WTC11 (cell line): ENCODE data around the gene HCRTR1. TPM values are rescaled to one million over a fixed set of nuclear protein-coding genes. Genes with fewer than 3 reads are reported as not detected.

ENCODE experiments used
- ATAC-seq: fragments of 200-7000 bp; cut with Tn5 transposase; 2 replicates; pipeline ENCODE4 v1.10.0; 2021; ENCODE audit warnings: mild to moderate bottlenecking, moderate library complexity
- CTCF ChIA-PET: fragments of 300-600 bp; sonication (Branson Sonifier 250); formaldehyde crosslinking; loops from one replicate; lab custom pipeline; 2021; ENCODE audit warnings: antibody characterized with exemption; lab: Charles Lee
- POLR2A ChIA-PET: fragments of 350-600 bp; sonication (Branson Sonifier 250); formaldehyde crosslinking; loops from one replicate; lab custom pipeline; 2021; ENCODE audit warnings: antibody characterized with exemption; lab: Charles Lee
- DNase-seq: peaks from one replicate; pipeline ENCODE4 v3.0.0; 2021; ENCODE audit warnings: low spot score
- H3K27ac Mint-ChIP-seq: 2 replicates; pipeline ENCODE4 v1.8.0; 2021; ENCODE audit warnings: mixed read lengths
- H3K27me3 Mint-ChIP-seq: 2 replicates; pipeline ENCODE4 v1.8.0; 2021; ENCODE audit warnings: low read depth, mild to moderate bottlenecking, moderate library complexity, mixed read lengths
- H3K36me3 Mint-ChIP-seq: 2 replicates; pipeline ENCODE4 v1.8.0; 2021; ENCODE audit warnings: mixed read lengths
- H3K4me1 Mint-ChIP-seq: 2 replicates; pipeline ENCODE4 v1.8.0; 2022; ENCODE audit warnings: mixed read lengths
- H3K4me3 Mint-ChIP-seq: 2 replicates; pipeline ENCODE4 v1.8.0; 2021; ENCODE audit warnings: mild to moderate bottlenecking, moderate library complexity, mixed read lengths
- H3K9me3 Mint-ChIP-seq: 2 replicates; pipeline ENCODE4 v1.8.0; 2021; ENCODE audit warnings: mixed read lengths
- ATF1 ChIP-seq: sonication (generic); formaldehyde crosslinking; IDR thresholded peaks from 2 replicates; pipeline ENCODE4 v1.8.1; 2023; ENCODE audit warnings: mild to moderate bottlenecking, moderate library complexity, missing genetic modification reagents
- ATF6 ChIP-seq: sonication (generic); formaldehyde crosslinking; IDR thresholded peaks from 2 replicates; pipeline ENCODE4 v1.8.1; 2023; ENCODE audit warnings: mild to moderate bottlenecking, missing genetic modification reagents
- E2F5 ChIP-seq: sonication (generic); formaldehyde crosslinking; IDR thresholded peaks from 2 replicates; pipeline ENCODE4 v1.8.1; 2022; ENCODE audit warnings: mild to moderate bottlenecking, moderate library complexity, missing genetic modification reagents
- EMX1 ChIP-seq: fragments of 250-450 bp; sonication (Bioruptor Pico); IDR thresholded peaks from 2 replicates; pipeline ENCODE4 v1.8.0; 2021; ENCODE audit warnings: mild to moderate bottlenecking
- ETV6 ChIP-seq: sonication (generic); formaldehyde crosslinking; IDR thresholded peaks from 2 replicates; pipeline ENCODE4 v1.8.1; 2022; ENCODE audit warnings: mild to moderate bottlenecking, missing genetic modification reagents
- HMGXB4 ChIP-seq: sonication (generic); formaldehyde crosslinking; IDR thresholded peaks from 2 replicates; pipeline ENCODE4 v1.8.1; 2023; ENCODE audit warnings: mild to moderate bottlenecking, moderate library complexity, missing genetic modification reagents
- PREB ChIP-seq: sonication (generic); formaldehyde crosslinking; IDR thresholded peaks from 2 replicates; pipeline ENCODE4 v1.8.1; 2022; ENCODE audit warnings: mild to moderate bottlenecking, missing genetic modification reagents, moderate library complexity, borderline replicate concordance
- RORB ChIP-seq: fragments of 250-450 bp; sonication (Bioruptor Pico); IDR thresholded peaks from 2 replicates; pipeline ENCODE4 v1.9.0; 2021; ENCODE audit warnings: mild to moderate bottlenecking
- ZNF263 ChIP-seq: sonication (generic); formaldehyde crosslinking; IDR thresholded peaks from 2 replicates; pipeline ENCODE4 v1.8.1; 2022; ENCODE audit warnings: low read depth, mild to moderate bottlenecking, moderate library complexity, missing genetic modification reagents
- total RNA-seq: library from RNA; stranded (reverse); gene quantifications from 3 replicates; pipeline ENCODE4 v1.2.3, GENCODE V29; 2021
- TF ChIP-seq, protein P1 (sequence below): sonication (generic); formaldehyde crosslinking; IDR thresholded peaks from 2 replicates; pipeline ENCODE4 v1.8.0; 2023; ENCODE audit warnings: mild to moderate bottlenecking, missing genetic modification reagents
- TF ChIP-seq, protein P2 (sequence below): sonication (generic); formaldehyde crosslinking; IDR thresholded peaks from 2 replicates; pipeline ENCODE4 v1.8.0; 2022; ENCODE audit warnings: mild to moderate bottlenecking, missing genetic modification reagents

The HCRTR1 gene
- total RNA-seq, 1 experiment from 2014 or later = 0.13 TPM

DNA sequence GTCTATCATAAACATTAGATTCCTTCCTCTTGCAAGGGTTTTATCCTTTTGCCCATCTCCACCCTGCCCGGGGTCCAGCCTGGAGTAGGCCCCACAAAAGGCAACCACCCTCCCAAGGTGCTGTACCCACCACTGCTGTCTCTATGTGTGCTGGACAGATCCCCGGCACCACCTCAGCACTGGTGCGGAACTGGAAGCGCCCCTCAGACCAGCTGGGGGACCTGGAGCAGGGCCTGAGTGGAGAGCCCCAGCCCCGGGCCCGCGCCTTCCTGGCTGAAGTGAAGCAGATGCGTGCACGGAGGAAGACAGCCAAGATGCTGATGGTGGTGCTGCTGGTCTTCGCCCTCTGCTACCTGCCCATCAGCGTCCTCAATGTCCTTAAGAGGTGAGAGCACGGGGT lies 5.9 kb downstream of the HCRTR1 start (continued):
- TF ChIP-seq ETV6 (CRISPR knock-in tag) = no peak
- TF ChIP-seq, all 79 proteins: peak for 0

DNA sequence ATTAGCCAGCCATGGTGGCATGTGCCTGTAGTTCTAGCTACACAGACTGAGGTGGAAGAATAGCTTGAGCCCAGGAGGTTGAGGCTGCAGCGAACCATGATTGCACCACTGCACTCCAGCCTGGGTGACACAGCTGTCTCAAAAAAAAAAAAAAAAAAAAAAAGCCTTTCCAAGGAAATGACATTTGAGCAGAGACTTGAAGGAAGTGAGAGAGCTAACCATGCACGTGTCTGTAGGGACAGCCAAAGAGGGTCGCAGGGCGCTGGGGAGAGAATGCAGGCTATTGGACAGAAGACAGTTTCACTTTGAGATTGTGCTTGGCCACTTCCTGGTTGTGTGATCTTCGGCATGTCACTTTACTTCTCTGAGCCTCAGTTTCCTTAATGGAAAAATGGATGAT lies 6.8 kb downstream of the HCRTR1 start:
- CTCF ChIA-PET = interaction anchor here (0.6 to 0.8 kb wide), 2 partner anchors 9 to 14 kb away, joined by 6 to 9 read pairs; no protein-coding TSS in a partner anchor
- peaks cover 7% of the 10 kb centered on the region; the same call in 1 of the 2 replicates for H3K36me3 Mint-ChIP-seq
- no peak for DNase-seq
- TF ChIP-seq ETV6 (CRISPR knock-in tag) (no peak), E2F5 (no peak), ZNF263 (CRISPR knock-in tag) (no peak), RORB (CRISPR knock-in tag) (no peak), ATF1 (CRISPR knock-in tag) (no peak), HMGXB4 (CRISPR knock-in tag) (no peak), ATF6 (CRISPR knock-in tag) (no peak), EMX1 (CRISPR knock-in tag) (no peak), PREB (CRISPR knock-in tag) (no peak)
- TF ChIP-seq, protein P1, sequence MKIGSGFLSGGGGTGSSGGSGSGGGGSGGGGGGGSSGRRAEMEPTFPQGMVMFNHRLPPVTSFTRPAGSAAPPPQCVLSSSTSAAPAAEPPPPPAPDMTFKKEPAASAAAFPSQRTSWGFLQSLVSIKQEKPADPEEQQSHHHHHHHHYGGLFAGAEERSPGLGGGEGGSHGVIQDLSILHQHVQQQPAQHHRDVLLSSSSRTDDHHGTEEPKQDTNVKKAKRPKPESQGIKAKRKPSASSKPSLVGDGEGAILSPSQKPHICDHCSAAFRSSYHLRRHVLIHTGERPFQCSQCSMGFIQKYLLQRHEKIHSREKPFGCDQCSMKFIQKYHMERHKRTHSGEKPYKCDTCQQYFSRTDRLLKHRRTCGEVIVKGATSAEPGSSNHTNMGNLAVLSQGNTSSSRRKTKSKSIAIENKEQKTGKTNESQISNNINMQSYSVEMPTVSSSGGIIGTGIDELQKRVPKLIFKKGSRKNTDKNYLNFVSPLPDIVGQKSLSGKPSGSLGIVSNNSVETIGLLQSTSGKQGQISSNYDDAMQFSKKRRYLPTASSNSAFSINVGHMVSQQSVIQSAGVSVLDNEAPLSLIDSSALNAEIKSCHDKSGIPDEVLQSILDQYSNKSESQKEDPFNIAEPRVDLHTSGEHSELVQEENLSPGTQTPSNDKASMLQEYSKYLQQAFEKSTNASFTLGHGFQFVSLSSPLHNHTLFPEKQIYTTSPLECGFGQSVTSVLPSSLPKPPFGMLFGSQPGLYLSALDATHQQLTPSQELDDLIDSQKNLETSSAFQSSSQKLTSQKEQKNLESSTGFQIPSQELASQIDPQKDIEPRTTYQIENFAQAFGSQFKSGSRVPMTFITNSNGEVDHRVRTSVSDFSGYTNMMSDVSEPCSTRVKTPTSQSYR (CRISPR knock-in tag) = no peak
- TF ChIP-seq, protein P2, sequence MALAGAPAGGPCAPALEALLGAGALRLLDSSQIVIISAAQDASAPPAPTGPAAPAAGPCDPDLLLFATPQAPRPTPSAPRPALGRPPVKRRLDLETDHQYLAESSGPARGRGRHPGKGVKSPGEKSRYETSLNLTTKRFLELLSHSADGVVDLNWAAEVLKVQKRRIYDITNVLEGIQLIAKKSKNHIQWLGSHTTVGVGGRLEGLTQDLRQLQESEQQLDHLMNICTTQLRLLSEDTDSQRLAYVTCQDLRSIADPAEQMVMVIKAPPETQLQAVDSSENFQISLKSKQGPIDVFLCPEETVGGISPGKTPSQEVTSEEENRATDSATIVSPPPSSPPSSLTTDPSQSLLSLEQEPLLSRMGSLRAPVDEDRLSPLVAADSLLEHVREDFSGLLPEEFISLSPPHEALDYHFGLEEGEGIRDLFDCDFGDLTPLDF (CRISPR knock-in tag) = no peak
- TF ChIP-seq, all 79 proteins: peak for 0
- H3K27me3 Mint-ChIP-seq = peaks cover 1% of the 10 kb centered on the region
- no peak overlapping the region for H3K4me3 Mint-ChIP-seq
- H3K27ac Mint-ChIP-seq = no peak overlapping the region
- POLR2A ChIA-PET = interaction anchor here (0.7 kb wide), 1 partner anchor 501 kb away, joined by 10 read pairs; no protein-coding TSS in a partner anchor
- 0 out of 2 replicates have a peak, but pooled peaks cover 4% of the 10 kb centered on the region for H3K4me1 Mint-ChIP-seq
- H3K9me3 Mint-ChIP-seq = no peaks in the 10 kb centered on the region
- no peak for ATAC-seq
